ENCODE results near the gene TIMM22.

GRCh38 chr17:1011760-1012735 lies 15.1 kb downstream of the TIMM22 start:
- TF ChIP-seq CTCF (IDR thresholded peaks at IDR 0.05) (no peak), POLR2A (IDR thresholded peaks at IDR 0.05; ENCODE audit: low read length) (no peak)
